Gastroesophageal sphincter (tissue), 4 donors: ENCODE results near the gene OTOF. TPM values are rescaled to one million over a fixed set of nuclear protein-coding genes. Genes with fewer than 3 reads are reported as not detected.

ENCODE experiments used
- ATAC-seq: fragments of 150-250 bp; one replicate; pipeline ENCODE4 v1.9.1; 2016; ENCODE audit warnings: mild to moderate bottlenecking, moderate library complexity
- H3K27ac ChIP-seq, 4 donors: fragments of 200-600 bp; sonication (generic) in 3 of 4; 1 replicate in 3 of 4; 2 replicates in 1 of 4; pipeline ENCODE4 v1.5.1; 2016 to 2019
- H3K27me3 ChIP-seq: fragments of 200-600 bp; sonication (generic); one replicate; pipeline ENCODE4 v1.5.1; 2019
- H3K36me3 ChIP-seq, 2 donors: fragments of 200-600 bp; sonication (generic); one replicate each; pipeline ENCODE4 v1.5.1; 2019; ENCODE audit warnings: control low read depth in 1 of 2
- H3K4me1 ChIP-seq, 3 donors: fragments of 200-600 bp; sonication (generic); 1 replicate in 2 of 3; 2 replicates in 1 of 3; pipeline ENCODE4 v1.5.1; 2016 to 2019; ENCODE audit warnings: control low read depth in 2 of 3
- H3K4me3 ChIP-seq, 2 donors: fragments of 200-600 bp; sonication (generic); one replicate each; pipeline ENCODE4 v1.5.1; 2019; ENCODE audit warnings: mild to moderate bottlenecking in 1 of 2, moderate library complexity in 1 of 2
- H3K9me3 ChIP-seq, 3 donors: fragments of 200-600 bp; sonication (generic); one replicate each; pipeline ENCODE4 v1.5.1; 2017 to 2019; ENCODE audit warnings: control low read depth in 2 of 3
- CTCF ChIP-seq, 4 experiments: fragments of 200-600 bp in 2 of 4; fragments of 450-650 bp in 2 of 4; sonication (generic) in 1 of 4; IDR thresholded peaks; one replicate each; pipeline ENCODE4 v1.5.1; 2017 to 2019; ENCODE audit warnings: antibody characterized with exemption in 4 of 4, mild to moderate bottlenecking in 2 of 4, moderate library complexity in 2 of 4
- EP300 ChIP-seq: sonication (generic); formaldehyde crosslinking; IDR thresholded peaks from one replicate; pipeline ENCODE4 v1.6.1; 2017; ENCODE audit warnings: antibody characterized with exemption, mild to moderate bottlenecking
- POLR2A ChIP-seq, 2 donors: fragments of 450-650 bp; IDR thresholded peaks; one replicate each; pipeline ENCODE4 v1.6.1; 2017; ENCODE audit warnings: antibody characterized with exemption in 2 of 2, mild to moderate bottlenecking in 2 of 2, moderate library complexity in 1 of 2
- POLR2AphosphoS5 ChIP-seq: sonication (generic); formaldehyde crosslinking; IDR thresholded peaks from one replicate; pipeline ENCODE4 v1.6.1; 2017; ENCODE audit warnings: antibody characterized with exemption
- WGBS, 2 donors: methylation state at CpG; one replicate each; pipeline ENCODE4 v1.1.5; 2018; ENCODE audit warnings: low coverage in 1 of 2; 5-methylcytosine and 5-hydroxymethylcytosine counted together
- total RNA-seq, 4 donors: library from RNA; depleted of rRNA; stranded (reverse); fragments of >200 nt; gene quantifications; one replicate each; pipeline ENCODE4 v1.1.0, GENCODE V29; 2016

The OTOF gene
- total RNA-seq, 4 donors from 2014 or later: under 0.01 to 0.35 TPM; not detected in 2

DNA sequence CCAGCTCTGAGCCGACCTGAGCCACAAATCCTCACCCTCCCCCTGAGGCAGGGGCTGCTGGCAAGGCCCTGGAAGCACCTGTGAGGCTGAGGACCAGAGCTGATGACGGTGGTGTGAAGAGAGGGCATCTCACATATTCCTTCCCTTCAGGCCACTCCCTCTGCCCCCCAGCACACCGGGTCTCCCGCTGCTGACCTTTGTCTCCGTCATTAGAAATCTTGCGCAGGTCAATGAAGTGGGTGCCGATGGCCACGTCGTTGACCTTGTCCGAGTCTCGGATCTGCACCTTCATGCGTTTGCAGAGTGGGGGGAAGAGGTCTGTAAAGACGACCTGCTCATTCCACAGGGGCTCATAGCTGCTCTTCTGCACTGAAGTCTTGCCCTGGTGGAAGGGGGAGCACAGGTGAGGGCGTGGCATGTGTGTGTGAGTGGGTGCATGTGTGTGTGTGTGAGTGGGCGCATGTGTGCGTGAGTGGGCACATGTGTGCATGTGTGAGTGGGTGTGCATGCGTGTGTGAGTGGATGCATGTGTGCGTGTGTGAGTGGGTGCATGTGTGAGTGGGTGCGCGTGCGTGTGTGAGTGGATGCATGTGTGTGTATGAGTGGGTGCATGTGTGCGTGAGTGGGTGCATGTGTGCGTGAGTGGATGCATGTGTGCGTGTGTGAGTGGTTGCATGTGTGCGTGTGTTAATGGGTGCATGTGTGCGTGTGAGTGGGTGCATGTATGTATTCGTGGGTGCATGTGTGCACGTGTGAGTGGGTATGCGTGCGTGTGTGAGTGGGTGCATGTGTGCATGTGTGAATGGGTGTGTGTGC lies 4.5 kb upstream of the OTOF start:
- ATAC-seq: no peak

GRCh38 chr2:26481706-26482105 lies 3.8 kb upstream of the OTOF start:
- Histone ChIP-seq H3K27me3 (peaks cover 13% of the 10 kb centered on the region), H3K9me3 (no peaks in the 10 kb centered on the region), H3K27ac (no peak overlapping the region), H3K4me3 (no peak overlapping the region), H3K4me1 (peaks cover 0 to 17% (median 0%) of the 10 kb centered on the region in 3 donors), H3K36me3 (no peaks in the 10 kb centered on the region)
- TF ChIP-seq POLR2A (IDR thresholded peaks at IDR 0.05) (no peak), CTCF (IDR thresholded peaks at IDR 0.05) (no peak), POLR2AphosphoS5 (no peak), EP300 (no peak)
- WGBS, 2 donors: 83 to 90% methylated on average over 3 of the region's 3 CpGs
- no peak for ATAC-seq

More for the DNA sequence above, 4.5 kb upstream of the OTOF start:
- no peak overlapping the region for H3K27ac ChIP-seq
- H3K27me3 ChIP-seq: peaks cover 13% of the 10 kb centered on the region
- WGBS, 2 donors: 84 to 89% methylated on average over 17 to 22 of the region's 30 CpGs
- peaks cover 0 to 15% (median 0%) of the 10 kb centered on the region in 3 donors for H3K4me1 ChIP-seq
- no peak overlapping the region for H3K4me3 ChIP-seq
- no peak for TF ChIP-seq POLR2A (IDR thresholded peaks at IDR 0.05)
- no peak for TF ChIP-seq CTCF (IDR thresholded peaks at IDR 0.05)
- TF ChIP-seq EP300: no peak
- H3K9me3 ChIP-seq: no peaks in the 10 kb centered on the region
- H3K36me3 ChIP-seq: no peaks in the 10 kb centered on the region

DNA sequence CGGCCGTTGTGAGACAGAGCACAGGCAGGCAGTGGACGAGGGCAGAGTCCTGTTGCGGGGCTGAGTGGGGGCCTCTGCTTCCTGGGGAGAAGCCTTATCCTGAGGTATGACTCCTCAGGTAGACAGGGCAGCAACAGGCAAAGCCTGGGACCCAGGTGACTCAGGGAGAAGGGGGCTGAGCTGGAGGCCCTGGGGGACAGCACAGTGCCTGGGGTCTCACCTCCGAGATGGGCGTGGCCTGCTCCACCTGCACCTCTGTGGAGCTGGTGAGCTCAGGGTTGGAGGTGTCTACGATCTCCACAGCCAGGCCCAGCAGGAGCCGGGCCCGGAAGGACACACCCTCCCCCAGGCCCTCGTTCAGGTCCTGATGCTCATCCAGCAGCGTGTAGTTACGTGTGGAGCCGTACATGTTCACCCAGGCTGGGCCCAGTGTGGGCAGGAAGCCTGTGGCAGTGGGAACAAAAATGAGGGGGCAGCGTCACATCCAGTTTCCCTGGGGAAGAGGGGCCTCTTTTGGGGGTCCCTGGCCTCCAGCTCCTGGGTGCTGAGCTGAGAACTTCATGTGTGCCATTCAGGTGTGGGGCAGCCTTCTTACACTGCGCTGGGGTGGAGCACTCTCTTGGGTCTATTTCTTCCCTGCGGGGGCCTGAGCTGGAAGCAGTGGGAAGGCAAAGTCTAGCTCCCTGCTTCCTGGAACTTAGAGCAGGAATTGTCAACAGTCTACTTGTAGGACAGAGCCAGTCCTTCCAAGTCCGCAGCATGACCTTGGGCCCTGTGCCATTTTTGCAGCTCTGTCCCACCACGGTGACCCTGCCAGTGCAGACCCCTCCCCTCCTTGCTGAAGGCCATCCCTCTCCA lies 2.9 kb upstream of the OTOF start:
- Histone ChIP-seq H3K27ac (no peak overlapping the region), H3K4me1 (peaks cover 0 to 17% (median 0%) of the 10 kb centered on the region in 3 donors), H3K4me3 (no peak overlapping the region), H3K9me3 (no peaks in the 10 kb centered on the region), H3K27me3 (peaks cover 12% of the 10 kb centered on the region), H3K36me3 (no peaks in the 10 kb centered on the region)
- no peak for ATAC-seq
- no peak for TF ChIP-seq POLR2AphosphoS5
- no peak for TF ChIP-seq EP300
- TF ChIP-seq POLR2A (IDR thresholded peaks at IDR 0.05): no peak
- no peak for TF ChIP-seq CTCF (IDR thresholded peaks at IDR 0.05)
- WGBS, 2 donors: 55 to 68% methylated on average over 2 to 6 of the region's 18 CpGs

DNA sequence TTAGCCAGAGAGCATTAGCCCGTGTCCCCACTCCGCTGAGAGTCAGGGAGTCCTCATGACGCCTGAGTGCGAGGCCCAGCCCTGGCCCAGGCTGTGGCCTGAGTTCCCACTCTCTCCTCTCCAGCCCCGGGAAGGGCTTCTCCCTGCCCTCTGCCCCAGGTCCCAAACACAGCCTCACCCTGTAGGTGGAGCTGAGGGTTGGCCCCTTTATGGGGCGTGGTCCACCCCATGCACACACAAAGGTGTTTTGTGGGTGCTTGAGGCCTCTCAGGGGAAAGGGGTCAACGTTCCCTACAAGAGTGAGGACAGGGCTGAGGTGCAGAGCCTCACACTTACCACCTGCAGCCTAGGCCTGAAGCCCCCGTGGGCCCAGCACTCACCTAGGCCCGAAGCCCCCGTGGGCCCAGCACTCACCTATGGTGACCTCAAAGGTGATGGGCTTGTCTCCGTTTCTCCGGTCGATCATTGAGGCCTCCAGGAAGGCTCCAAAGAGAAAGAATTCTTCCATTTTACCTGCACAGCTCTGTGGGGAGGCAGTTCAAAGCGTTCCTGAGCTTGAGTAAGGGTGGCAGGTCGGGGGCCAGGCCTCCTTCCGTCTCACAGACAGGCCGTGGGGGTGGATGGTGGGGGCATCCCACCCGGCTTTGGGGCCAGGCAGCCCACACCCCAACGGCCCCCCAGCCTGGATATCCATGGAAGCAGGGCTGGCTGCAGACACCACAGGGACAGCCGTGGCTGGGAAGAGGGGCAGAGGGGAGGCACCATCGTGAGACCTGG lies 2.1 kb upstream of the OTOF start:
- Histone ChIP-seq H3K9me3 (no peaks in the 10 kb centered on the region), H3K4me1 (peaks cover 0 to 17% (median 0%) of the 10 kb centered on the region in 3 donors), H3K27ac (no peak overlapping the region), H3K27me3 (peaks cover 6% of the 10 kb centered on the region), H3K36me3 (no peaks in the 10 kb centered on the region), H3K4me3 (no peak overlapping the region)
- TF ChIP-seq EP300: no peak
- no peak for TF ChIP-seq CTCF (IDR thresholded peaks at IDR 0.05)
- no peak for TF ChIP-seq POLR2AphosphoS5
- no peak for TF ChIP-seq POLR2A (IDR thresholded peaks at IDR 0.05)
- ATAC-seq: no peak
- 80 to 90% methylated on average over 1 to 2 of the region's 21 CpGs for WGBS, 2 donors
